Keratinocyte (primary cell): ENCODE results near the gene FAM156A. TPM values are rescaled to one million over a fixed set of nuclear protein-coding genes. Genes with fewer than 3 reads are reported as not detected.
"Not testable (repeated sequence)": the region's sequence is repeated elsewhere in the genome, so short reads cannot be mapped to it uniquely, and the experiment has no call there.

Experiments used
- DNase-seq: peaks from one replicate; pipeline ENCODE4 v3.0.0-alpha.2; 2011; ENCODE audit warnings: low read depth, missing footprints, low spot score
- FAIRE-seq: peaks from 2 replicates; lab custom pipeline; 2011; peaks lifted over from hg19 to GRCh38; lab: Jason Lieb, UNC
- H2AFZ ChIP-seq: 2 replicates; pipeline ENCODE4 v1.6.0; 2012; ENCODE audit warnings: low read length, control low read depth, inconsistent platforms; ENCODE audit not compliant: control insufficient read depth
- H3K27ac ChIP-seq: 2 replicates; pipeline ENCODE4 v1.5.1; 2011; ENCODE audit warnings: low read length; ENCODE audit not compliant: control insufficient read depth, insufficient read depth
- H3K27me3 ChIP-seq: 3 replicates; pipeline ENCODE4 v1.6.0; 2011; ENCODE audit warnings: low read length; ENCODE audit not compliant: control insufficient read depth, insufficient read depth; ENCODE audit errors: extremely low read depth
- H3K36me3 ChIP-seq, 2 experiments: 2 replicates in 1 of 2; 3 replicates in 1 of 2; pipeline ENCODE4 v1.5.1; 2011; ENCODE audit warnings: low read length in 2 of 2, mild to moderate bottlenecking in 1 of 2; ENCODE audit not compliant: control insufficient read depth in 2 of 2, insufficient read depth in 2 of 2; ENCODE audit errors: extremely low read depth in 1 of 2
- H3K4me1 ChIP-seq: 3 replicates; pipeline ENCODE4 v1.5.1; 2011; ENCODE audit warnings: low read length; ENCODE audit not compliant: control insufficient read depth, insufficient read depth; ENCODE audit errors: extremely low read depth
- H3K4me2 ChIP-seq: 3 replicates; pipeline ENCODE4 v1.6.0; 2011; ENCODE audit warnings: low read depth, low read length; ENCODE audit not compliant: control insufficient read depth, insufficient read depth; ENCODE audit errors: extremely low read depth
- H3K4me3 ChIP-seq, 3 experiments: fragments of 200-600 bp in 1 of 3; sonication (generic) in 1 of 3; 2 replicates in 2 of 3; 3 replicates in 1 of 3; pipeline ENCODE4 v1.5.1; 2011 to 2016; ENCODE audit warnings: low read length in 3 of 3, mild to moderate bottlenecking in 3 of 3, control low read depth in 2 of 3, inconsistent platforms in 1 of 3, low read depth in 1 of 3, mixed read lengths in 1 of 3, mixed run types in 1 of 3, moderate library complexity in 1 of 3; ENCODE audit not compliant: control insufficient read depth in 2 of 3, insufficient read depth in 2 of 3; ENCODE audit errors: extremely low read depth in 1 of 3
- H3K79me2 ChIP-seq: 2 replicates; pipeline ENCODE4 v1.6.0; 2012; ENCODE audit warnings: low read length; ENCODE audit not compliant: control insufficient read depth, insufficient read depth
- H3K9ac ChIP-seq: 3 replicates; pipeline ENCODE4 v1.6.0; 2011; ENCODE audit warnings: low read length; ENCODE audit not compliant: control insufficient read depth, insufficient read depth; ENCODE audit errors: extremely low read depth
- H3K9me1 ChIP-seq: 3 replicates; pipeline ENCODE4 v1.6.0; 2011; ENCODE audit warnings: low read length; ENCODE audit not compliant: control insufficient read depth, insufficient read depth; ENCODE audit errors: extremely low read depth
- H3K9me3 ChIP-seq: 2 replicates; pipeline ENCODE4 v1.5.1; 2012; ENCODE audit warnings: low read depth, low read length; ENCODE audit not compliant: control insufficient read depth
- H4K20me1 ChIP-seq: 3 replicates; pipeline ENCODE4 v1.6.0; 2011; ENCODE audit warnings: low read length; ENCODE audit not compliant: control insufficient read depth, insufficient read depth; ENCODE audit errors: extremely low read depth
- dilution Hi-C: fragments of 300-500 bp; cut with MboI; formaldehyde crosslinking; loops from one replicate; pipeline ENCODE4 v1.7.0; 2020; ENCODE audit warnings: low sequenced_read_pairs; ENCODE audit not compliant: extremely low pct_ligation_motif_present
- polyA plus RNA-seq, 5 experiments: library from polyadenylated mRNA; depleted of rRNA in 3 of 5; stranded (reverse) in 3 of 5; stranded (forward) in 1 of 5; unstranded in 1 of 5; fragments of >200 nt; gene quantifications; 1 replicate in 1 of 5; 2 replicates in 3 of 5; 3 replicates in 1 of 5; pipeline versions ENCODE4 v1.2.1 to v1.2.3, GENCODE V29; 2011 to 2012; ENCODE audit warnings: missing spikeins in 2 of 5, low read depth in 1 of 5, low replicate concordance in 1 of 5

FAM156A gene
- polyA plus RNA-seq, 1 donor (not counting 4 experiments of a cell fraction or from before 2014, with no cell fraction given): 12.8 TPM

DNA sequence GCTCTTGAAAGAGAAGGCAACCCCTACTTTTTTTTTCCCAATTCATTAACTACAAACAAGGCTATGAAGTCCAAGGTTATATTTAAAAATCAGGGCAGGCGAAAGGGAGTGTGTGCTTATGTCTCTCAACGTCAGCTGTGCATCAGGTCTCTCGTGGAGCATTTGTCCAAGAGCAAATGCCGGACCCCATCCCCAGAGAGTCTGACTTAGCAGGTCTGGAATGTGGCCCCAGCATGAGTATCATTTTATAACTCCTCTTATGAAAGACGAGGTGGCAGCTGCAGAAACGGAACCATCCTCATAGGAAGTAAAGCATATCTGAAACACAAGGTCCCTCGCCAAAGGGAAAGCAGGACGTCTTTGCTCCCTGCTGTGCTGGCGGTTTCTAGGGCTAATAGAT is 44.6 kb downstream of the FAM156A start:
- DNase-seq, dilution Hi-C loops, FAIRE-seq: not testable (repeated sequence)

DNA sequence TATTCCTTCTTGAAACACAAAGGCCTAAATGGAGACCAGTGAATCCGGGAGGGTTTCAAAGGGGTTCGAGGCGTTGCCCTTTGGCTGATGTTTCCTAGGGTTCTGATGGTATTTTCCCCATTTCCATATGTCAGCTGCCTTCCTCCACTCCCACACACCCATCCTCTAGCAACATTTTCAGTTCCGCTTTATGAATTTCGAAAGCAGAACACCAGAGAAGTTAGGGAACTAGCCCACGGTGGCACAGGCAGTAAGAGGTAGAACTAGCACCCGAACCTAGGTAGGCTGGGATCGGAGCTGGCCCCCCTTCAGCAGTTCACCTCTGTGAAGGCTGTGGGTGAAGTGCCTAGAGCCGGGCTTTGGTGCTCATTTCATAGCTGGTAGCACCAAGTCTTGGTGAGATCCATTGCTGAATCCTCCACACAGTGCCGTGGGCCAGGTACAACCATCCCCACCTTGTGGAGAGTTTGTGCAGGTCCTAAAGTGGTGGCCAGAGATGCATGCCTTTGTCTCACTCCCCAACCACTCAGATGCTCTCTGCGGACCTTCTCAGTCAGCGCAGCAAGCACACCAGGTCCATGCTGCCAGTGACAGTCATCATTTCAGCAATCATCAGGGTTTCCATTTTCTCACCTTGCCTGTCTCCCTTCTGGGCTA is 48.9 kb downstream of the FAM156A start:
- H3K36me3 ChIP-seq, DNase-seq, FAIRE-seq, H3K4me1 ChIP-seq, H3K27ac ChIP-seq, H2AFZ ChIP-seq, H3K27me3 ChIP-seq, H3K9me1 ChIP-seq, dilution Hi-C loops, H3K79me2 ChIP-seq, H3K4me2 ChIP-seq, H3K4me3 ChIP-seq, H4K20me1 ChIP-seq, H3K9me3 ChIP-seq, H3K9ac ChIP-seq: not testable (repeated sequence)

More for the DNA sequence above, 44.6 kb downstream of the FAM156A start:
- H3K36me3 ChIP-seq, H3K27me3 ChIP-seq, H3K27ac ChIP-seq, H3K9ac ChIP-seq, H2AFZ ChIP-seq, H3K9me3 ChIP-seq, H4K20me1 ChIP-seq, H3K9me1 ChIP-seq, H3K4me3 ChIP-seq, H3K79me2 ChIP-seq, H3K4me1 ChIP-seq, H3K4me2 ChIP-seq: not testable (repeated sequence)

DNA sequence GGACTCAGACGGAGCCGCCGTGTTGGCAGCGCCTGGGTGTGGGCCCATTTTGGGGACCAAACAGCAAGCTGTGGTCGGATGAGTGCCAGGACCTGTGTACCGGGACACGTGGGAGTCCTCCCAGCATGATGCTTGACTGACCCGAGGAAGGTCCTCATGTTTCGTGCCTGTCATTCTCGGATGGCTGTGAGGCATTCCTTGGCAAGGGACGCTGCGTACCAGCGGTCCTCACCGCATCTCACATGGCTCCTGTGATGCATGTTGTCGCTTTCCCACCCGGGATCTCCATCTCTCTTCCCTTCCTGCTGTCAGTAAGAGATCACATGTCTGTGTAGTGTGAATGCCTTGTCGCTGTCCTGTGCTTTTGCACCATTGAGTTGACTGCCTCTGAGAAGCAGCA is 50.4 kb downstream of the FAM156A start:
- H3K27ac ChIP-seq, dilution Hi-C loops: not testable (repeated sequence)

DNA sequence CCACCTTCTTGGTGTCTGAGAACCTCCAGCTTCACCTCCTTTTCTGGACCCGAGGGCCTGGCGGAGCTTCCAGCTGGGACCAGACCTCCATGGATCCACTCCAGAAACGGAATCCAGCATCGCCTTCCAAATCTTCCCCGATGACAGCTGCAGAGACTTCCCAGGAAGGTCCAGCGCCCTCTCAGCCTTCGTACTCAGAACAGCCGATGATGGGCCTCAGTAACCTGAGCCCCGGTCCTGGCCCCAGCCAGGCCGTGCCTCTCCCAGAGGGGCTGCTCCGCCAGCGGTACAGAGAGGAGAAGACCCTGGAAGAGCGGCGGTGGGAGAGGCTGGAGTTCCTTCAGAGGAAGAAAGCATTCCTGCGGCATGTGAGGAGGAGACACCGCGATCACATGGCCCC is 51.2 kb downstream of the FAM156A start:
- H2AFZ ChIP-seq, H3K4me2 ChIP-seq, H3K4me3 ChIP-seq, FAIRE-seq, H3K27me3 ChIP-seq, H4K20me1 ChIP-seq, H3K79me2 ChIP-seq, H3K9ac ChIP-seq, H3K9me3 ChIP-seq, dilution Hi-C loops, H3K27ac ChIP-seq, DNase-seq, H3K9me1 ChIP-seq, H3K36me3 ChIP-seq, H3K4me1 ChIP-seq: not testable (repeated sequence)

More for the DNA sequence above, 50.4 kb downstream of the FAM156A start:
- not testable (repeated sequence) for H2AFZ ChIP-seq, FAIRE-seq, H3K36me3 ChIP-seq, H3K9me1 ChIP-seq, H3K9me3 ChIP-seq, H3K4me2 ChIP-seq, H3K4me1 ChIP-seq, H3K9ac ChIP-seq, H3K4me3 ChIP-seq, H3K79me2 ChIP-seq, H3K27me3 ChIP-seq, DNase-seq, H4K20me1 ChIP-seq

DNA sequence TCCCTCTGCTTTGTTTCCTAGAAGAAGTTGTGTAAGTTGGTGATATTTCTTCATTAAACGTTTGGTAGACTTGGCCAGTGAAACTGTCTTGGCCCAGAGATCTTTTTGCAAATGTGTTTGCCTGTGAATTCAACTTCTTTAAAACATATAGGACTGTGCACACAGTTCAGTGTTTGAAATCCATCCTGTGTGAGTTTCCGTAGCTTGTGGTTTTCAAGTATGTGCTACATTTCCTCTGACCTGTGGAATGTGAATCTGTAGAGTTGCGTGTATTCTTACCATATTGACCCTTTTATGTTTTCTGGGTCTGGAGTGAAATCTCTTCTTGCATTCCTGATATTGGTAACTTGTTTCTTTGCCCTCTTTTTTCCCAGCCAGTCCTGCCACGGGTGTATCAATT is 52.2 kb downstream of the FAM156A start:
- H3K4me1 ChIP-seq, dilution Hi-C loops: not testable (repeated sequence)

More for the DNA sequence above, 52.2 kb downstream of the FAM156A start:
- H3K36me3 ChIP-seq, H3K4me3 ChIP-seq, H4K20me1 ChIP-seq, FAIRE-seq, H3K27me3 ChIP-seq, H2AFZ ChIP-seq, H3K79me2 ChIP-seq, H3K4me2 ChIP-seq, H3K9ac ChIP-seq, H3K9me3 ChIP-seq, H3K9me1 ChIP-seq, H3K27ac ChIP-seq, DNase-seq: not testable (repeated sequence)
